ENCODE data around the gene ZDHHC14. TPM values are rescaled to one million over a fixed set of nuclear protein-coding genes. Genes with fewer than 3 reads are reported as not detected.
A peak's percentile ranks its signal among the peaks of the same experiment; 100 is the strongest.
"Not testable (repeated sequence)": the region's sequence is repeated elsewhere in the genome, so short reads cannot be mapped to it uniquely, and the experiment has no call there.

The ZDHHC14 gene
- total RNA-seq, 1 experiment from 2014 or later: 1.7 TPM

DNA sequence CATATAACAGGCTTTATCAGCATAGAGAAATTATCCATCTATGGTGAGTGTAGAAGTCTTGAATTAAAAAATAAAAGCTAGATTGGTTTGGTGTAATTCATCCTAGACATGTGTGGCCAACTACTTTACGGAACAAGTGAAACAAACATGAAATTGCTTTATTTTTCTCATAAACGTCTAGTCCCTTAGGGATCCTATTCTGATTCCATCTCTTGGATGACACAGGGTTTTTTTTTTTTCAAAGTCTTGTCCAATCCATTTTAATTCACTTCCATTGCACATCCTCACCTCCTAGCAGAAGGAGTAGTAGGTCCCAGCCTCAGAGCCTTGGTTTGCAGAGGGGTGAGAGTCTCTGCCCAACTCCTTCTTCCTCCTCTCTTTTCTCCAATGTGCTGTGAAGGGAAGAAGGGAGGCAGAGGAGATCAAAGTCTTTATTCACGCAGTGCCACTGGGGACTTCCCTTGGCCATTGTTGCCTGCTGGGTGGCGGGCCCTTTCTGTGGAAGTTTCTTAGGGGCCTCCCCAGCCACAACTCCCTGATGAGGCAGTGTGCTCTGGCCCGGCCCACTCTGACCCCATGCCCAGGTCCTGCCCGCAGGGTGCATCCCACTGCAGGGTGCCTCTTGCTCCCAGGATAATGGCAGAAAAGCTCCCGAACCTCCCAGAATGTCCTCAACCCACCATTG lies 337.7 kb downstream of the ZDHHC14 start:
- Mint-ChIP-seq H3K9me3 (no peaks in the 10 kb centered on the region; a peak in 1 of 5 replicates), H3K36me3 (ENCODE audit: insufficient read depth in 1 of 3, low read depth in 3 of 3) (no peaks in the 10 kb centered on the region), H3K4me3 (no peak overlapping the region), H3K4me1 (peaks cover 37 to 40% of the 10 kb centered on the region in 2 experiments), H3K27ac (0 out of 7 replicates have a peak overlapping the region, but pooled peaks of 1 of the 3 experiments have one; percentile 59), H3K27me3 (ENCODE audit: low read depth) (peaks cover 10% of the 10 kb centered on the region)
- no peak overlapping the region for H3K18ac ChIP-seq (ENCODE audit: insufficient read length, low read depth, low read length)
- no peak overlapping the region for H3T11ph ChIP-seq (ENCODE audit: low read length)
- TF ChIP-seq, protein P1, sequence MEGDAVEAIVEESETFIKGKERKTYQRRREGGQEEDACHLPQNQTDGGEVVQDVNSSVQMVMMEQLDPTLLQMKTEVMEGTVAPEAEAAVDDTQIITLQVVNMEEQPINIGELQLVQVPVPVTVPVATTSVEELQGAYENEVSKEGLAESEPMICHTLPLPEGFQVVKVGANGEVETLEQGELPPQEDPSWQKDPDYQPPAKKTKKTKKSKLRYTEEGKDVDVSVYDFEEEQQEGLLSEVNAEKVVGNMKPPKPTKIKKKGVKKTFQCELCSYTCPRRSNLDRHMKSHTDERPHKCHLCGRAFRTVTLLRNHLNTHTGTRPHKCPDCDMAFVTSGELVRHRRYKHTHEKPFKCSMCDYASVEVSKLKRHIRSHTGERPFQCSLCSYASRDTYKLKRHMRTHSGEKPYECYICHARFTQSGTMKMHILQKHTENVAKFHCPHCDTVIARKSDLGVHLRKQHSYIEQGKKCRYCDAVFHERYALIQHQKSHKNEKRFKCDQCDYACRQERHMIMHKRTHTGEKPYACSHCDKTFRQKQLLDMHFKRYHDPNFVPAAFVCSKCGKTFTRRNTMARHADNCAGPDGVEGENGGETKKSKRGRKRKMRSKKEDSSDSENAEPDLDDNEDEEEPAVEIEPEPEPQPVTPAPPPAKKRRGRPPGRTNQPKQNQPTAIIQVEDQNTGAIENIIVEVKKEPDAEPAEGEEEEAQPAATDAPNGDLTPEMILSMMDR (conservative IDR thresholded peaks at IDR 0.05): no peak
- no peak overlapping the region for H3K4ac ChIP-seq (ENCODE audit: low read depth, low read length)
- no peaks in the 10 kb centered on the region for H3K9me3 ChIP-seq (ENCODE audit: control insufficient read depth, low read depth, low read length)
- H4K8ac ChIP-seq (replicated peaks; ENCODE audit: insufficient read length, low read depth, low read length): no peak overlapping the region
- no peak overlapping the region for H2AFZ ChIP-seq (ENCODE audit: low read length)
- no peak overlapping the region for H4K91ac ChIP-seq (ENCODE audit: insufficient read length, low read depth, low read length)
- H3K27me3 ChIP-seq (ENCODE audit: insufficient read depth, low read length): no peaks in the 10 kb centered on the region
- no peak overlapping the region for H2BK12ac ChIP-seq (ENCODE audit: insufficient read length, low read depth, low read length)
- no peaks in the 10 kb centered on the region for H4K20me1 ChIP-seq (ENCODE audit: control insufficient read depth, insufficient read depth, insufficient read length)
- H2BK120ac ChIP-seq (ENCODE audit: low read depth, low read length, poor library complexity, severe bottlenecking): no peak overlapping the region
- H3K14ac ChIP-seq (ENCODE audit: insufficient read depth, low read length): no peak overlapping the region
- H4K5ac ChIP-seq (ENCODE audit: insufficient read length, low read depth, low read length): no peak overlapping the region
- no peak overlapping the region for H3K4me2 ChIP-seq (ENCODE audit: insufficient read depth, insufficient read length, low read length)
- no peak for DNase-seq
- no peak overlapping the region for H3K9ac ChIP-seq (ENCODE audit: extremely low read depth, insufficient read length, low read length)
- WGBS (ENCODE audit: extremely low coverage, insufficient read length, low lambda C conversion rate): no CpG with 5 or more reads among the region's 7 CpGs
- no peak overlapping the region for H3K27ac ChIP-seq (ENCODE audit: insufficient read length, low read depth, low read length)
- no peaks in the 10 kb centered on the region for H3K23me2 ChIP-seq (ENCODE audit: insufficient read length, low read depth, low read length, poor library complexity, severe bottlenecking)
- H2AK5ac ChIP-seq (ENCODE audit: insufficient read length, low read length): no peak overlapping the region
- 0 out of 2 replicates have a peak, but pooled peaks cover 3% of the 10 kb centered on the region for H3K4me1 ChIP-seq (ENCODE audit: insufficient read depth, low read length)
- no peaks in the 10 kb centered on the region for H3K79me1 ChIP-seq (ENCODE audit: insufficient read depth, low read depth, low read length, poor library complexity, severe bottlenecking)
- H2BK5ac ChIP-seq (ENCODE audit: insufficient read length, low read length): no peak overlapping the region
- no peak overlapping the region for H3K56ac ChIP-seq (ENCODE audit: insufficient read length, low read depth, low read length)
- no peak overlapping the region for H2BK15ac ChIP-seq (ENCODE audit: low read depth, low read length)
- H3K23ac ChIP-seq (ENCODE audit: insufficient read length, low read depth, low read length): no peak overlapping the region
- H2BK20ac ChIP-seq (ENCODE audit: low read depth, low read length, poor library complexity, severe bottlenecking): no peak overlapping the region
- H3K79me2 ChIP-seq (ENCODE audit: insufficient read depth, low read length): no peaks in the 10 kb centered on the region

GRCh38 chr6:157720964-157721363 lies 340.0 kb downstream of the ZDHHC14 start:
- H3K27ac ChIP-seq (ENCODE audit: insufficient read length, low read depth, low read length); H3K23ac ChIP-seq (ENCODE audit: insufficient read length, low read depth, low read length); DNase-seq; H2BK120ac ChIP-seq (ENCODE audit: low read depth, low read length, poor library complexity, severe bottlenecking); H3K27ac Mint-ChIP-seq; H3K4ac ChIP-seq (ENCODE audit: low read depth, low read length); H3K4me2 ChIP-seq (ENCODE audit: insufficient read depth, insufficient read length, low read length); H3K18ac ChIP-seq (ENCODE audit: insufficient read length, low read depth, low read length); H3K9ac ChIP-seq (ENCODE audit: extremely low read depth, insufficient read length, low read length); H3K4me1 ChIP-seq (ENCODE audit: insufficient read depth, low read length); H3K79me1 ChIP-seq (ENCODE audit: insufficient read depth, low read depth, low read length, poor library complexity, severe bottlenecking); H3K56ac ChIP-seq (ENCODE audit: insufficient read length, low read depth, low read length); H3K14ac ChIP-seq (ENCODE audit: insufficient read depth, low read length); H4K8ac ChIP-seq (replicated peaks; ENCODE audit: insufficient read length, low read depth, low read length); H3K27me3 ChIP-seq (ENCODE audit: insufficient read depth, low read length); H2AFZ ChIP-seq (ENCODE audit: low read length); H4K20me1 ChIP-seq (ENCODE audit: control insufficient read depth, insufficient read depth, insufficient read length); H3K4me3 Mint-ChIP-seq; H3K23me2 ChIP-seq (ENCODE audit: insufficient read length, low read depth, low read length, poor library complexity, severe bottlenecking); H3K79me2 ChIP-seq (ENCODE audit: insufficient read depth, low read length); H4K91ac ChIP-seq (ENCODE audit: insufficient read length, low read depth, low read length); H4K5ac ChIP-seq (ENCODE audit: insufficient read length, low read depth, low read length); H3T11ph ChIP-seq (ENCODE audit: low read length); H3K9me3 ChIP-seq (ENCODE audit: control insufficient read depth, low read depth, low read length); H2AK5ac ChIP-seq (ENCODE audit: insufficient read length, low read length); H2BK12ac ChIP-seq (ENCODE audit: insufficient read length, low read depth, low read length); H2BK5ac ChIP-seq (ENCODE audit: insufficient read length, low read length); H2BK15ac ChIP-seq (ENCODE audit: low read depth, low read length); H2BK20ac ChIP-seq (ENCODE audit: low read depth, low read length, poor library complexity, severe bottlenecking): not testable (repeated sequence)
- WGBS (ENCODE audit: extremely low coverage, insufficient read length, low lambda C conversion rate): no CpG with 5 or more reads among the region's 6 CpGs
- Mint-ChIP-seq H3K9me3 (peaks cover 12 to 18% of the 10 kb centered on the region in 2 experiments), H3K4me1 (peaks cover 21 to 23% of the 10 kb centered on the region in 2 experiments), H3K36me3 (ENCODE audit: insufficient read depth in 1 of 3, low read depth in 3 of 3) (peaks cover 0 to 15% (median 9%) of the 10 kb centered on the region in 3 experiments; a peak in 5 of 7 replicates), H3K27me3 (ENCODE audit: low read depth) (peaks cover 11% of the 10 kb centered on the region)

Measured in H9 (cell line).